DMS53 treated with DMSO at 0.1 percent for 48 hours (cell line): ENCODE measurements around the gene SNX25.
"Not testable (repeated sequence)": the region's sequence is repeated elsewhere in the genome, so short reads cannot be mapped to it uniquely, and the experiment has no call there.

Experiments
- DNase-seq: peaks from one replicate; lab custom pipeline; 2025; ENCODE audit not compliant: unreplicated experiment; lab: John Stamatoyannopoulos, UW

Gene SNX25

GRCh38 chr4:185304541-185304940 is 95.1 kb downstream of the SNX25 start:
- DNase-seq, result no peak

GRCh38 chr4:185304944-185305690 is 95.7 kb downstream of the SNX25 start:
- DNase-seq, result no peak

GRCh38 chr4:185305979-185306442 is 96.6 kb downstream of the SNX25 start:
- DNase-seq, result no peak

- no peak for DNase-seq
Measured at GRCh38 chr4:185307136-185307950, 97.9 kb downstream of the SNX25 start.

GRCh38 chr4:185309770-185310169 is 100.4 kb downstream of the SNX25 start:
- DNase-seq, result no peak

GRCh38 chr4:185311113-185311888 is 101.9 kb downstream of the SNX25 start:
- no peak for DNase-seq

- no peak for DNase-seq
Measured at GRCh38 chr4:185312699-185313098, 103.3 kb downstream of the SNX25 start.

- DNase-seq, result not testable (repeated sequence)
Measured at GRCh38 chr4:185317462-185317861, 108.1 kb downstream of the SNX25 start.

- DNase-seq, result no peak
Measured at GRCh38 chr4:185317880-185318279, 108.5 kb downstream of the SNX25 start.

GRCh38 chr4:185318679-185319078 is 109.3 kb downstream of the SNX25 start:
- DNase-seq, result peak; percentile 61

- no peak for DNase-seq
Measured at GRCh38 chr4:185322803-185323202, 113.4 kb downstream of the SNX25 start.

GRCh38 chr4:185323606-185324005 is 114.2 kb downstream of the SNX25 start:
- DNase-seq, result no peak

- not testable (repeated sequence) for DNase-seq
Measured at GRCh38 chr4:185324361-185324760, 115.0 kb downstream of the SNX25 start.

GRCh38 chr4:185325721-185326120 is 116.3 kb downstream of the SNX25 start:
- not testable (repeated sequence) for DNase-seq

- DNase-seq, result no peak
Measured at GRCh38 chr4:185328586-185328985, 119.2 kb downstream of the SNX25 start.

- not testable (repeated sequence) for DNase-seq
Measured at GRCh38 chr4:185329879-185330510, 120.6 kb downstream of the SNX25 start.

- no peak for DNase-seq
Measured at GRCh38 chr4:185332575-185333464, 123.4 kb downstream of the SNX25 start.

- no peak for DNase-seq
Measured at GRCh38 chr4:185334326-185334725, 124.9 kb downstream of the SNX25 start.

- DNase-seq, result no peak
Measured at GRCh38 chr4:185335579-185335978, 126.2 kb downstream of the SNX25 start.

- no peak for DNase-seq
Measured at GRCh38 chr4:185339941-185340340, 130.5 kb downstream of the SNX25 start.
